Measurements from ENCODE around the gene RPL37A. TPM values are rescaled to one million over a fixed set of nuclear protein-coding genes. Genes with fewer than 3 reads are reported as not detected.

RPL37A gene
- total and polyA plus RNA-seq, 4 donors: 494 to 1,757 (median 1,250) TPM

GRCh38 chr2:216540920-216541319 lies 42.3 kb downstream of the RPL37A start:
- DNase-seq (ENCODE audit: low spot score): no peak
- H3K4me3 ChIP-seq (ENCODE audit: low read depth in 1 of 3, low read length in 3 of 3): no peak overlapping the region
- no peak overlapping the region for H3K27ac ChIP-seq (ENCODE audit: low read depth in 1 of 2, low read length in 2 of 2)
- no peak overlapping the region for H3K9ac ChIP-seq (ENCODE audit: low read depth in 1 of 2, low read length in 2 of 2)
- no peaks in the 10 kb centered on the region for H3K9me3 ChIP-seq (ENCODE audit: control insufficient read depth in 4 of 4, low read length in 3 of 4)
- TF ChIP-seq ZBTB33 (IDR thresholded peaks at IDR 0.05) (no peak), HNF4A (conservative IDR thresholded peaks at IDR 0.05) (no peak), FOXA2 (IDR thresholded peaks at IDR 0.05) (no peak), JUND (IDR thresholded peaks at IDR 0.05) (no peak), YY1 (IDR thresholded peaks at IDR 0.05) (no peak), GABPA (IDR thresholded peaks at IDR 0.05 in 1 of 2, conservative IDR thresholded peaks at IDR 0.05 in 1 of 2) (no peak), EGR1 (IDR thresholded peaks at IDR 0.05; ENCODE audit: low read depth in 2 of 2) (no peak), SP1 (IDR thresholded peaks at IDR 0.05) (no peak), FOXA1 (IDR thresholded peaks at IDR 0.05) (no peak), RXRA (IDR thresholded peaks at IDR 0.05) (no peak), NR2F2 (IDR thresholded peaks at IDR 0.05) (no peak), RAD21 (IDR thresholded peaks at IDR 0.05) (no peak)
- TF ChIP-seq, protein P1, sequence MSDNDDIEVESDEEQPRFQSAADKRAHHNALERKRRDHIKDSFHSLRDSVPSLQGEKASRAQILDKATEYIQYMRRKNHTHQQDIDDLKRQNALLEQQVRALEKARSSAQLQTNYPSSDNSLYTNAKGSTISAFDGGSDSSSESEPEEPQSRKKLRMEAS (IDR thresholded peaks at IDR 0.05): no peak
- TF ChIP-seq, protein P2, sequence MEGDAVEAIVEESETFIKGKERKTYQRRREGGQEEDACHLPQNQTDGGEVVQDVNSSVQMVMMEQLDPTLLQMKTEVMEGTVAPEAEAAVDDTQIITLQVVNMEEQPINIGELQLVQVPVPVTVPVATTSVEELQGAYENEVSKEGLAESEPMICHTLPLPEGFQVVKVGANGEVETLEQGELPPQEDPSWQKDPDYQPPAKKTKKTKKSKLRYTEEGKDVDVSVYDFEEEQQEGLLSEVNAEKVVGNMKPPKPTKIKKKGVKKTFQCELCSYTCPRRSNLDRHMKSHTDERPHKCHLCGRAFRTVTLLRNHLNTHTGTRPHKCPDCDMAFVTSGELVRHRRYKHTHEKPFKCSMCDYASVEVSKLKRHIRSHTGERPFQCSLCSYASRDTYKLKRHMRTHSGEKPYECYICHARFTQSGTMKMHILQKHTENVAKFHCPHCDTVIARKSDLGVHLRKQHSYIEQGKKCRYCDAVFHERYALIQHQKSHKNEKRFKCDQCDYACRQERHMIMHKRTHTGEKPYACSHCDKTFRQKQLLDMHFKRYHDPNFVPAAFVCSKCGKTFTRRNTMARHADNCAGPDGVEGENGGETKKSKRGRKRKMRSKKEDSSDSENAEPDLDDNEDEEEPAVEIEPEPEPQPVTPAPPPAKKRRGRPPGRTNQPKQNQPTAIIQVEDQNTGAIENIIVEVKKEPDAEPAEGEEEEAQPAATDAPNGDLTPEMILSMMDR (IDR thresholded peaks at IDR 0.05; ENCODE audit: low read depth, low read length, missing input control): no peak
- TF ChIP-seq, protein P3, sequence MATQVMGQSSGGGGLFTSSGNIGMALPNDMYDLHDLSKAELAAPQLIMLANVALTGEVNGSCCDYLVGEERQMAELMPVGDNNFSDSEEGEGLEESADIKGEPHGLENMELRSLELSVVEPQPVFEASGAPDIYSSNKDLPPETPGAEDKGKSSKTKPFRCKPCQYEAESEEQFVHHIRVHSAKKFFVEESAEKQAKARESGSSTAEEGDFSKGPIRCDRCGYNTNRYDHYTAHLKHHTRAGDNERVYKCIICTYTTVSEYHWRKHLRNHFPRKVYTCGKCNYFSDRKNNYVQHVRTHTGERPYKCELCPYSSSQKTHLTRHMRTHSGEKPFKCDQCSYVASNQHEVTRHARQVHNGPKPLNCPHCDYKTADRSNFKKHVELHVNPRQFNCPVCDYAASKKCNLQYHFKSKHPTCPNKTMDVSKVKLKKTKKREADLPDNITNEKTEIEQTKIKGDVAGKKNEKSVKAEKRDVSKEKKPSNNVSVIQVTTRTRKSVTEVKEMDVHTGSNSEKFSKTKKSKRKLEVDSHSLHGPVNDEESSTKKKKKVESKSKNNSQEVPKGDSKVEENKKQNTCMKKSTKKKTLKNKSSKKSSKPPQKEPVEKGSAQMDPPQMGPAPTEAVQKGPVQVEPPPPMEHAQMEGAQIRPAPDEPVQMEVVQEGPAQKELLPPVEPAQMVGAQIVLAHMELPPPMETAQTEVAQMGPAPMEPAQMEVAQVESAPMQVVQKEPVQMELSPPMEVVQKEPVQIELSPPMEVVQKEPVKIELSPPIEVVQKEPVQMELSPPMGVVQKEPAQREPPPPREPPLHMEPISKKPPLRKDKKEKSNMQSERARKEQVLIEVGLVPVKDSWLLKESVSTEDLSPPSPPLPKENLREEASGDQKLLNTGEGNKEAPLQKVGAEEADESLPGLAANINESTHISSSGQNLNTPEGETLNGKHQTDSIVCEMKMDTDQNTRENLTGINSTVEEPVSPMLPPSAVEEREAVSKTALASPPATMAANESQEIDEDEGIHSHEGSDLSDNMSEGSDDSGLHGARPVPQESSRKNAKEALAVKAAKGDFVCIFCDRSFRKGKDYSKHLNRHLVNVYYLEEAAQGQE (IDR thresholded peaks at IDR 0.05): no peak
- no peaks in the 10 kb centered on the region for H3K36me3 ChIP-seq (ENCODE audit: control insufficient read depth in 4 of 4, insufficient read depth in 3 of 4, low read depth in 1 of 4, low read length in 3 of 4)
- peaks cover 5 to 25% (median 13%) of the 10 kb centered on the region in 4 donors for H3K4me1 ChIP-seq (ENCODE audit: control insufficient read depth in 4 of 4, insufficient read depth in 4 of 4, low read length in 3 of 4)
- H3K27me3 ChIP-seq (ENCODE audit: control insufficient read depth in 4 of 4, insufficient read depth in 4 of 4, low read length in 3 of 4): no peaks in the 10 kb centered on the region
- WGBS: 94% methylated on average over 6 of the region's 6 CpGs

DNA sequence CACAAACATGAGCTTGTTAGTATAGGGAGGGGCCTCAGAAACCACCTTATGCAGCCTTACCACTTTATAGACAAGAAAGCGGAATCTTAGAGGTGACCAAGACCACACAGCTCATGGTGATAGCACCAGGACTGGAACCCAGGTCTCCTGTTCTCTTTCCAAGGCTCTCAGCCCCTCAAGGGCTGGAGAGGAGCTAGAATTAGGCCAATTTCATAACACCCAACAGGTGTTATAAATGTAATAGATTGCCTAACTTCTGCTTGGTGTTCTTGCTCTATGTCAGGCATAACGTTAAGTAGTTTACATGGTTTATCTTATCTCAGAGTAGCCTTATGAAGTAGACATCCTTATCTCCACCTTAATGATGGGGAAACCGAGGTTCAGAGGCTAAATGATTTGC lies 42.9 kb downstream of the RPL37A start:
- Histone ChIP-seq H3K9me3 (ENCODE audit: control insufficient read depth in 4 of 4, low read length in 3 of 4) (no peaks in the 10 kb centered on the region), H3K27ac (ENCODE audit: low read depth in 1 of 2, low read length in 2 of 2) (no peak overlapping the region), H3K27me3 (ENCODE audit: control insufficient read depth in 4 of 4, insufficient read depth in 4 of 4, low read length in 3 of 4) (no peaks in the 10 kb centered on the region), H3K36me3 (ENCODE audit: control insufficient read depth in 4 of 4, insufficient read depth in 3 of 4, low read depth in 1 of 4, low read length in 3 of 4) (no peaks in the 10 kb centered on the region), H3K9ac (ENCODE audit: low read depth in 1 of 2, low read length in 2 of 2) (no peak overlapping the region), H3K4me1 (ENCODE audit: control insufficient read depth in 4 of 4, insufficient read depth in 4 of 4, low read length in 3 of 4) (peaks cover 5 to 24% (median 13%) of the 10 kb centered on the region in 4 donors), H3K4me3 (ENCODE audit: low read depth in 1 of 3, low read length in 3 of 3) (no peak overlapping the region)
- 84% methylated on average over 3 of the region's 3 CpGs for WGBS
- DNase-seq (ENCODE audit: low spot score): no peak
- TF ChIP-seq, protein P3 (IDR thresholded peaks at IDR 0.05): no peak
- TF ChIP-seq, protein P2 (IDR thresholded peaks at IDR 0.05; ENCODE audit: low read depth, low read length, missing input control): no peak
- TF ChIP-seq GABPA (IDR thresholded peaks at IDR 0.05 in 1 of 2, conservative IDR thresholded peaks at IDR 0.05 in 1 of 2): no peak
- no peak for TF ChIP-seq HNF4G (IDR thresholded peaks at IDR 0.05)
- TF ChIP-seq RAD21 (IDR thresholded peaks at IDR 0.05): no peak
- no peak for TF ChIP-seq HNF4A (conservative IDR thresholded peaks at IDR 0.05)
- TF ChIP-seq, protein P1 (IDR thresholded peaks at IDR 0.05): no peak
- no peak for TF ChIP-seq FOXA1 (IDR thresholded peaks at IDR 0.05)
- no peak for TF ChIP-seq RXRA (IDR thresholded peaks at IDR 0.05)
- TF ChIP-seq FOXA2 (IDR thresholded peaks at IDR 0.05): no peak
- TF ChIP-seq, protein P4, sequence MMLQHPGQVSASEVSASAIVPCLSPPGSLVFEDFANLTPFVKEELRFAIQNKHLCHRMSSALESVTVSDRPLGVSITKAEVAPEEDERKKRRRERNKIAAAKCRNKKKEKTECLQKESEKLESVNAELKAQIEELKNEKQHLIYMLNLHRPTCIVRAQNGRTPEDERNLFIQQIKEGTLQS (IDR thresholded peaks at IDR 0.05): no peak

All from liver (tissue), 9 donors.